ENCODE measurements around the gene SURF2.
"Not testable (repeated sequence)": the region's sequence is repeated elsewhere in the genome, so short reads cannot be mapped to it uniquely, and the experiment has no call there.

Gene SURF2

GRCh38 chr9:133356391-133357091 is at the start of gene SURF2, which contains the start of gene SURF1:
TSS of gene SURF2 (plus strand) at chr9:133356550. CDS start at chr9:133356593, 43 bp downstream.
TSS of gene SURF1 (minus strand) at chr9:133356487. CDS start at chr9:133356453, 34 bp downstream.
- peak; percentile 76 for DNase-seq (ENCODE audit: low spot score)

DNA sequence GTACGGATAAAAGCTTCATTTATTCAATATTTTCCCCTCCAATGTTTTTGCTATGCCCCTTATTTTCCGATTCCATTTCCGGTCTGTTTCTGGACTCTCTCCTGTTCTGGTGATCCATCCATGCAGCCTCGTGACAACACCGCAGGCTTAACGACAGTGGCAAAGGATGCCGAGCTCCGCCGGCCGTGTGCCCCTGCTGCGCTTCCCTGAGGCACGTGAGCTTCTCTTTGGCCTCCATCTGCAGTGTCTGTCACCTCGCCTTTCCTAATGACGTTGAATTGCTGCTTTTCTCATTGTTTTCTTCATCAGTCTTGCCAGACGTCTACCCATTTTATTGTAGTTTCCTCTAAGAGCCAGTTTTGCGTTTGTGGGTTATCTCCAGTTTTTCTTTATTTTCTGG is 49.0 kb upstream of the SURF2 start:
- no peak for DNase-seq (ENCODE audit: low spot score)

GRCh38 chr9:133309608-133310007 is 46.7 kb upstream of the SURF2 start:
- no peak for DNase-seq (ENCODE audit: low spot score)

DNA sequence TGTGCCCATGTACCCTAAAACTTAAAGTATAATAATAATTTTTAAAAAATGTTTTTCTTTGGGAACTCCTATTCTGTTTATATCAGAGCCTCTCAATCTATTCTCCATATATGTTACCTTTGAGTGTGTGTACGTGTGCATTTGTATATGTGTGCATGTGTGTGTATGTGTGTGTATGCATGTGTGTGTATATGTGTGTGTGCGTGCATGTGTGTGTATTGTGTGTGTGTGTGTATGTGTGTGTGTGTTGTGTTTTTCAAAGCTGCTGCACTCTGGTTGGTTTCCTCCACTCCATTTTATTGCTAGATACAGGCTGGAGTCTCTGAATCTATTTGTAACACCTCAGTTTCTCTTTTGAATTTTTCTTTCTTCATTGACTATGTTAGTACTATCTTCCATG is 40.4 kb upstream of the SURF2 start:
- no peak for DNase-seq (ENCODE audit: low spot score)

GRCh38 chr9:133317551-133317950 is 38.8 kb upstream of the SURF2 start:
- DNase-seq (ENCODE audit: low spot score) = not testable (repeated sequence)

DNA sequence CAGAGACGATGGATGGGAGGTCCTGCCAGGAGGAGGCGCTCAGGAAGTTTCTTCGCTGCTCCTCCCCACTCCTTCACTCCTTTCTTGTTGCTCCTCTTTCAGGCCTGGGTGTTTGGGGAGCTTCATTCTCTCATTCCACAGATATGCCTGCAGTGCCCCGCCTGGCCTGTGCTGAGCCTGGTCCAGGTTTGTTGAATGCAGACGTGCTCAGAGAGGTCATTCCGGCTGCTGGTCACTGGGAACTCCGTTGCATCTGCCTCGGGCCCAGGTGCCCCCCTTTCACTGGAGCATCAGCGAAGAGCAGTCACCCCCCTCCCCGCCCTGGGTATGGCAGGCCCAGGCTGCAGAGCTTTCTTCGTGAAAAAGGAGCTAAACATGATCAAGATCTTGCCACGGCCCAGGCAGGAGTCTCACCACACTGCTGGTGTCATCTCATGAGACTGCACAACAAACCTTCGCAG is 35.9 kb upstream of the SURF2 start:
- no peak for DNase-seq (ENCODE audit: low spot score)

DNA sequence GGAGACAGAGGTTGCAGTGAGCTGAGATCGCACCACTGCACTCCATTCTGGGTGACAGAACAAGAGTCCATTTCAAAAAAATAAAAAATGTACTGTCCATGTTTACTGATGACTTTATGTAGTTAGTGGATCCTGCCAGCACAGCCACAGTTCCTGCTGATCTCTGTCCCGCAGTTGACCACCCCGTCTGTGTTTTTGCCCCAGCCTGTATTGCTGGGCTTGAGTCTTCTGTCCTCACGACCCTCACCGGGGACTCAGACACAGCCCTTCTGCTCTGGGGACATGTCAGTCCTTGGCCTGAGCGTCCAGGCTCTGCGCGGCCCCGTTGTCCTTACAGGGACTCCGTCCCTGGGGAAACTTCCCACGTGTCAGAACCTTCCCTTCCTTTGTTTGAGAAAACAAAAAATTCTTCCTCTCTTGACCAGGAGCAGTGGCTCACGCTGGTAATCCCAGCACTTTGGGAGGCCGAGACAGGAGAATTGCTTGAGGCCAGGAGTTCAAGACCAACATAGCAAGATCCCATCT is 34.9 kb upstream of the SURF2 start:
- no peak for DNase-seq (ENCODE audit: low spot score)

- DNase-seq (ENCODE audit: low spot score) = no peak
Observed at GRCh38 chr9:133322701-133323100, 33.6 kb upstream of the SURF2 start.

DNA sequence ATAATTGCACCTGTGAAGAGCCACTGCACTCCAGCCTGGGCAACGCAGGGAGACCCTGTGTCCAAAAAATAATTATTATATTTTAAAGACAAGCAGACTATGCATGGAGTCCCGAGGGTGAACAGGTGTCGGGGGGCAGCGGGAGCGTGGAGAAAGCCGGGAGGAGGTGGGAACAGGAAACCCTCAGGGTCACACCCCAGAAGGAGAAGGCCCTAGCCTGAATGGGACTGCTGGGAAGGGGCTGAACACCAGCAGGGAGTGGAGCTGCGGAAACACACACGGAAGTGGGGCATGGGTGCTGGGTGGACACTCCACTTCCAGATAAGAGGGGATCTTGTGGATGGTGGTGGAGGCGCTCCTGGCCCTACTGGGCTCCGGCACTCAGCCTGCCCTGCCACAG is 33.1 kb upstream of the SURF2 start:
- DNase-seq (ENCODE audit: low spot score) = no peak

- DNase-seq (ENCODE audit: low spot score) = no peak
Observed at GRCh38 chr9:133323991-133324703, 32.2 kb upstream of the SURF2 start.

DNA sequence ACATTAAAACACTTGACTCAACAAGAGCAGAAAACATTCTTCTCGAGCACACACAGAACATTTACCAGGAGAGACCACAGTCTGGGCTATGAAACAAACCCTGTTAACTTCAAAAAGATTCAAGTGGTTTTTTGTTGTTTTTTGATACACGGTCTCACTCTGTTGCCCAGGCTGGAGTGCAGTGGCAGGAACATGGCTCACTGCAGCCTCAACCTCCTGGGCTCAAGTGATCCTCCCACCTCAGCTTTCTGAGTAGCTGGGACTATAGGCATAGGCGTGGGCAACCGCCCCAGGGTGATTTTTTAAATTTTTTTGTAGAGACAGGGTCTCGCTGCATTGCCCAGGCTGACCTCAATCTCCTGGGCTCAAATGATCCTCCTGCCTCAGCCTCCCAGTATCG is 29.3 kb upstream of the SURF2 start:
- not testable (repeated sequence) for DNase-seq (ENCODE audit: low spot score)

GRCh38 chr9:133327834-133328484 is 28.4 kb upstream of the SURF2 start:
- DNase-seq (ENCODE audit: low spot score) = no peak

- not testable (repeated sequence) for DNase-seq (ENCODE audit: low spot score)
Observed at GRCh38 chr9:133329306-133330156, 26.8 kb upstream of the SURF2 start.

GRCh38 chr9:133331221-133331620 is 25.1 kb upstream of the SURF2 start:
- no peak for DNase-seq (ENCODE audit: low spot score)

GRCh38 chr9:133331641-133332380 is 24.5 kb upstream of the SURF2 start:
- no peak for DNase-seq (ENCODE audit: low spot score)

- DNase-seq (ENCODE audit: low spot score) = no peak
Observed at GRCh38 chr9:133332381-133332730, 24.0 kb upstream of the SURF2 start.

GRCh38 chr9:133333011-133333410 is 23.3 kb upstream of the SURF2 start:
- no peak for DNase-seq (ENCODE audit: low spot score)

GRCh38 chr9:133333566-133333965 is 22.8 kb upstream of the SURF2 start:
- DNase-seq (ENCODE audit: low spot score) = no peak

GRCh38 chr9:133334161-133334560 is 22.2 kb upstream of the SURF2 start:
- no peak for DNase-seq (ENCODE audit: low spot score)

DNA sequence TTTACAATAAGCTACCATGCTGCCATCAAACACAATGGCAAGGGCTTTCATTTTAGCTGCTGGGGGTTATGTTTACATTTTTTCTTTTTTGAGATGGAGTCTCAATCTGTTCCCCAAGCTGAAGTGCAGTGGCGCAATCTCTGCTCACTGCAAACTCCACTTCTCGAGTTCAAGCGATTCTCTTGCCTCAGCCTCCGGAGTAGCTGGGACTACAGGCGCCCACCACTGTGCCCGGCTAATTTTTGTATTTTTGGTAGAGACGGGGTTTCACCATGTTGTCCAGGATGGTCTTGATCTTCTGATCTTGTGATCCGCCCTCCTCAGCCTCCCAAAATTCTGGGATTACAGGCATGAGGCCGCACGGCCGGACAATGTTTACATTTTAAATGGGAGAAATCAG is 21.5 kb upstream of the SURF2 start:
- DNase-seq (ENCODE audit: low spot score) = not testable (repeated sequence)
